ENCODE measurements around the gene KCTD6.

KCTD6 gene

DNA sequence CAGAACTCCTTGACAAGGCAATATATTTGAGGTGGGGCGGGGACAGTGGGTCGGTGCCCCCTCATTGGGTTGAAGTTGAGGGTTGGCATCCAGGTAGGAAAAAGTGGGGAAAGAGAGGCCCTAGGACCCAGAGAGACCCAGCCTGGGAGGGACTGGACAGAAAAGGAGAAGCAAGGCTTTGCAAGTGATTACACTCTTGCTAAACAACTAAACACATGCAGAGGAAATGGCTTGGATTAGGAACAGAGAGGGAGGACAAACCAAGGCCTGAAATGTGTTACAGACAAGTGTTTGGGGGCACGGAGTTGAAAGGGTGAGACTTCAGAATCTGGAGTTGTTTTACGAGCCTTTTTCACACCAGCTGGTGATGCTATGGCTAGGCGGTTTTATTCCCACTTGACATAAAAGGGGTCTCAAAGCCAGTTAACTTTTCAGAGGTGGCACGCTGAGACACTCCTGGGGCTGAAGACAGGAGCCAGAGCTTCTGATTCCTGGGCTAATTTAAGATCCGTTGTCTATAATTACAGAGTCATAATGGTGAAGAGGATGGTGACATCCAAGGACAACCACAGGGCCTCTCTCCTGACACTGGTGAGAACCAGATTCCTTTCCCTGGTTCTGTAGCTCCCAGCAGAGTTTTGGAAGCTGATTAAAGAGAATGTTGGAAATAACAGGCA, 7.7 kb upstream of the KCTD6 start:
- no peak overlapping the region for H3K4me3 ChIP-seq (ENCODE audit: low read length)
- no peak for DNase-seq (ENCODE audit: low read depth, low spot score)

DNA sequence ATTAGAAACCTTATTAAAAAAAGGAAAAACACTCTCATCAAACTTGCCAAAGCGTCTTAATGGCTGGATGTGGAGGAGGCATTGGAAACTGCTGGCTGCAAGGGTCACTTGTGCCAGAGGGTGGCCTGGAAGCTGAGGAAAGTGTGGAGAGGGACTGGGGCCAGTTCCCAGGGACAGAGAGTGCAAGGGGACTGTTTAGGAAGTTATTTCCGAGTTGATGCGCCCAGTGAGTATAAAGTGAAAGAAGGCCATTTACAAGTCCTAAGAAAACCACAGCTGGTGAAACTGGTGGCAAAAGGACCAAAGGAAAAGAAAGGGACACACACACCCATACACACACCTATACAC, 7.2 kb upstream of the KCTD6 start:
- H3K4me3 ChIP-seq (ENCODE audit: low read length): no peak overlapping the region
- no peak for DNase-seq (ENCODE audit: low read depth, low spot score)

DNA sequence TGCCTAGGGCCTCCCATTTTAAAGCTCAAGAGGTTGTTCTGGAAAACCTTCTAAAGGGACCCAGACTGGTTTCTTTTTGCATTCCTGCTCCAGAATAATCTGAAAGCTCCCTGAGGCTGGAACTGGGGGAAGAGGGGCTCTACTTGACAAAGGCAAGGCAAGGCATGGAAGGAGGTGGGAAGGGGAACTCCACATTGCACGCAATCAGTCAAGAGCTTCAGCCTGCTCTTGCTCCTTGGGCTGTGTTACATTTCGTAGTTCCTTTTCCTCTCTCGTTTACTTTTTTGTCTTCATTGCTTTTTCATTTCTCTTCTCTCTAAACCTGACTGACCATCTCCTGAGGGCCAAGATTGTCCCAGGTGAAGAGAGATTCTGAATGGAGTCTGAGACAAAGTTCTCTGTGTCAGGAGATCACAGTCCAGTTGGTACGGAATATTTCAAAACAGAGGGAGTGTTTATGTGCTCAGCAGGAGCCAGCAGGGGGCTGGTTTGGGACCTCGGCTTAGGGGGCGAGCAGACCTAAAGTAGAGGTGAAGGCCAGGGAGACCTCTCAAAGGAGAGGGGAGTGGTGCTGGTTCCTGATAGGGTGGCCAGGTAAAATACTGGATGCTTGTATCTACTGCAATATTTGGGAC, 6.0 kb upstream of the KCTD6 start:
- no peak for DNase-seq (ENCODE audit: low read depth, low spot score)
- H3K4me3 ChIP-seq (ENCODE audit: low read length): no peak overlapping the region

DNA sequence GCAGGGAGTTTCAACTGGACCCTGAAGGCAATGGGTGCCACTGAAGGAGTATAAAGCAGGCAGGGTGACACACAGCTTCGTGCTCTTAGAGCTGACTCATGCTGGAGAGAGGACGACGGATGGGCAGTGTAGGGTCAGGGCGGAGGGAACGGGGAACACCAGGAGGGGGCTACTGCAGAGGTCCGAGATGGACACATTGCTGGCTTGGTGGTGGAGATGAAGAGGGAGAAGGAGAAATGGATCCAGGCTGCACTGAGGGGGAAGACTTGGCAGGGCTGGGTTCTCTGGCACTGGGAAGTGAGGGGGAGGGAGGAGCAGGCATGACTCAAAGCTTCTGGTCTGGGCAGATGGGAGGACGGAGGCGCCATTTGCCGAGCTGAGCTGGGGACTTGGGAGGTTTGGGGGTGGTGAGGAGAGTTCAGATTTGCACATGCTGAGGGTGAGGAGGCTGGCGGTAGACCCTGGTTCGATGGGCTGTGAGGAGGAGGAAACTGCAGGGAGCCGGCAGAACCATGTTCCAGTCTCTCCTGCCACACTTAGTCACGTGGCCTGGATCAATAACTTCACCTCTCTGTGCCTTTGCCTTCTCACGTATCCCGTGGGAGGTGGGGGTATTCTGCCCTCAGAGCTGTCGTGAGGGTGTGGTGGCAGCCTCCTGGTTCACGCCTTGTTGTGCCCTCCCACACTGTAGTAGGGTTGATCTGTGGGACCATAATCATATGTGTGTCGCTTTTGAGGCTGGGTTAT, 4.6 kb upstream of the KCTD6 start:
- no peak for DNase-seq (ENCODE audit: low read depth, low spot score)
- H3K4me3 ChIP-seq (ENCODE audit: low read length): no peak overlapping the region

DNA sequence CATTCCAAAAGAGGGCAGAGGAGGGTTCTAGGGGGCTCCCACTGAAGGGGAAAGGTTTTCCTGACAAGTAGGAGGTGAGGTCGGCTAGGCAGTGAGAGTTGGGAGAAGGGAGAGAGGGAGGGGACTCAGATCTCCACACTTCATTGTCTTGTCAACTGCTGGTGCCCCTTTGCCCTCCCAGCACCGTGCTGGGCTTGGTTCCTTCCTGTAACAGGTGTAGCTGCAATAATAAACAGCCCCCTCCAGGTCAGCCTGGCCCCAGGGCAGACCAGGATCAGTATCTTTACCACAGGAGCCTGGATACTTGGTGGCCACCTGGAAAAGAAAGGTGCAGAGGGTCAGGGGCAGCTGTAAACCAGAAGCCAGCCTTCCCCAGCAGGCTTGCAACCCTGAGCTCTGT, 2.9 kb upstream of the KCTD6 start:
- H3K4me3 ChIP-seq (ENCODE audit: low read length): no peak overlapping the region
- no peak for DNase-seq (ENCODE audit: low read depth, low spot score)

DNA sequence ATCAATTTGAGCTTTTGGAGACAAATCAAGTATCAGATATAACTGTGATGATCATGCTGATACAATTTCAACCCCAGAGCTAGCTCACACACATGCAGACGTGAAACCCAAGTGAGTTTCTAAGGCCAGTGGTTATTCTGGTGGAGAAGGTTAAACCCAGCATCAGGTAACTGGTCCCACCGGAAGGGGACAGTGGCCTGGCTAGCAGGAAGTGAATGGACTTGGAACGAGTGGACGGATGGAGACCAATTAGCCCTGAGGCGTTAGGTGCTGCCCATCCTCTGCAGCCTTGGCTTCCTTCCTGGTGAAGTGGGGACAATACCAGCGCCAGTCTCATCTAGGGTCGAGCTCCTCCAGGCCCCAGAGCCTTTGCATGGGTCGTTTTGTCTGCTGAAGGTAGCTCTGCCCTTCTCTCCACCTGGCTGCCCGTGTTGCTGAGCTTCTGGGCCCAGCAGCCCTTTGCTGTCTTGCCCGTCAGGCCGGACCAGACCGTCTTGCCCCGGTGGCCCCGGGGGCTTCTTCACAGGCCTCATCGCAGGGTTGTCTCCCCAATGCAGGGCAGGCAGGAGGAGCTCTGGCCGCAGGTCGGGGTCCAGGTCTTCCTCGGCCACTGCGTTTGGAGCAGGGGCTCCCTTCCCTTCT, 915 bp upstream of the KCTD6 start:
- no peak for DNase-seq (ENCODE audit: low read depth, low spot score)
- H3K4me3 ChIP-seq (ENCODE audit: low read length): no peak overlapping the region

DNA sequence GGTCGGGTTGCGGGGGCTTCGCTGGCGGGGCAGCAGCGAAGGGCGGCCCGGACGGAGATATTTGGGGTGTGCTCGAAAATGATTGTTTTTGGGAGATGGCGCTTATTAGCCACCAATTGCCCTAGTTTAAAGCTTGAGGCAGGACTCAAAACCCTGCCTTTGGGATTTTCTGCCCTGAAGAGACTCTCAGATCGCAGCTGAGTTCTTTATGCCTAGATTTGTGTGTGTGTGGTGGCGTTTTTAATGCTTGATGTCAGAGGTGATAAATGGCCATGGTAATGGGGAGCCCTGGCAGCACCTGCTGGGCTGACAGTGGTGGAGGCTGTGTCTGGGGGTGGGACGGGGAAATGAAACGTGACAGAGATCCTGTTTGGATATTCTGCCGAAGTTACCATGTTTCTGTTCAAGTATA, 604 bp downstream of the KCTD6 start:
- peak overlapping the region; percentile 69 for H3K4me3 ChIP-seq (ENCODE audit: low read length)
- no peak for DNase-seq (ENCODE audit: low read depth, low spot score)

DNA sequence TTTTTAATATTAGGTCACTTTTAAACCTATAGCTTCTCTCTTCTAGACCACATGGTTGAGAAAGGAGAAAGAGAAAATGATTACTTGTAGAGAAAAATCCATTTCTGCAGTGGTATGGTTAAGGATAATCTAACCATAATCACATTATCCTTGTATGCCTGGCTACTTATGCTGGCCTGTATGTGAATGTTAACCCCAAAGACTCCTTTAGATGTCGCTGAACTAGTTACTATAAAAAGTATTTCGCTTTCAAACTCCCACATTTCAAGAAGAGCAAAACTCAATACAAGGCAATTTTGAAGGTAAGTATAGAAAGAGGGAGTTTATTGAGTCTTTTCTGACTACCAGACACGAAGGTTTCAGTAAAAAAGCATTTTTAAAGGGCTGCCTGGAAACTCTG, 2.2 kb downstream of the KCTD6 start:
- H3K4me3 ChIP-seq (ENCODE audit: low read length): no peak overlapping the region
- DNase-seq (ENCODE audit: low read depth, low spot score): no peak

DNA sequence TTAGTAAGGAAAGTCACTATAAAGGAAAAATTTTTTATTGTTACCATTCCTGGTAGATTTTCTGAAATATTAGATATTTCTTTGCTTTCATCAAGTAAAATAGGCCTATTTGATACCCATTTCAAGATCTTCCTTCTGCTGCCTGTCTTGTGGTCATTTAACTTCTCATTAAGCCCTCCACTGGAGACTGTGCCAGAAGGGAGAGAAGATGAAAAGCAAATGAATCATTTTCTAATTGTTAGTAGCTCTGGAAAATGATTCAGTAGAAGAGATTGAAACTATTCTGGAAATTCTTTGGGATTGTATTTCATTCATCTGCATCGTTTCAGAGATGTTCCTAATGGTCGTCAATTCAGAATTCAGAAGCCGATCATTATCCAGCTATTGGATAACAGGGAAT, 3.2 kb downstream of the KCTD6 start:
- H3K4me3 ChIP-seq (ENCODE audit: low read length): no peak overlapping the region
- no peak for DNase-seq (ENCODE audit: low read depth, low spot score)

DNA sequence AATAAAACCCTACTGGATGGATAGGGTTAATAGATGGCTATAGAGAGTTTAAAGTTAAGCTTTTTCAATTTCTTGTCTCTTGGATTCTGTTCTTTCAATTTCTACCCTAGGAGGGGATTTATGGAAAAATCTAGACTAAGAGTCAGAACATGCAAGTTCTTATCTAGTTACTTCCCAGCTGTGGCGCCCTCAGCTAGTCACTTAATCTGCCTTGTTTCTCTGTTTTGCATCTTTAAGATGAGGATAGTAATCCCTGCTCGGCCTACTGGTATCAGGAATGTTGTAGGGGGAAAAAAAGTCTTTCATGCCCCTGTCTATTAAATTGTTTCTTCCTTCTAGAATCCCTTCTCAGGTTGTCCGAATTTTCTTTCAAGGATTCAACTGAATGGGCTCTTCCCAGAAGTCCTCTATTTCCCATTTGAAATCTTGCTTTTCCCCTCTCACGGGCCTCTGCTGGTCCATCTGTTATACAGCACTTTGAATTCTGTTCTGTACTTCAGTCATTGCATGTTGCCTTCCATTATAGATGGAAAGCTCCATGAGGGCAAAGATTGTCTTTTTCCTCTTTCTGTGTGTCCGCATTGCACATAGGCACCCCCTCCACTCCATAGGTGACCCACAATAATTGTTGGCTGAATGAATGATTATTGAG, 4.4 kb downstream of the KCTD6 start:
- DNase-seq (ENCODE audit: low read depth, low spot score): no peak
- H3K4me3 ChIP-seq (ENCODE audit: low read length): no peak overlapping the region

DNA sequence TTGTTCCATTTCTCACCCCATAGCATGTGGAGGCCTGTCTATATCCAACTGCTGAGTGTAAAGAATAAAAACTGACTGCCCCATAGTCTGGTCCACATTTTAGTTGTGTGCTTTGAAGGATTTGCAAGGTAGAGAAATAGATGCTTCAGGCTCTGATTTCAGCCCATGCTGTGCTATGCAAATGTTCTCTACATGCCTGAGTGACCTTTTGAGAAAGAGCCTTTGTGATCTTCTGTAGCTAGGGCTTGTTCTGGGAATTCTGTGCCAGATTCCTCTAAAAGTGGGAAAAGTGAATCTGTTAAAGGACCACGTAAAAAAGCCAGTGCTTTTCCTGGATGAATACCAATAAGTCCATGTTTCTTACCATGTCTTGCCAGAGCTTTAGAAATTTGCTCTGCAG, 5.2 kb downstream of the KCTD6 start:
- no peak for DNase-seq (ENCODE audit: low read depth, low spot score)

DNA sequence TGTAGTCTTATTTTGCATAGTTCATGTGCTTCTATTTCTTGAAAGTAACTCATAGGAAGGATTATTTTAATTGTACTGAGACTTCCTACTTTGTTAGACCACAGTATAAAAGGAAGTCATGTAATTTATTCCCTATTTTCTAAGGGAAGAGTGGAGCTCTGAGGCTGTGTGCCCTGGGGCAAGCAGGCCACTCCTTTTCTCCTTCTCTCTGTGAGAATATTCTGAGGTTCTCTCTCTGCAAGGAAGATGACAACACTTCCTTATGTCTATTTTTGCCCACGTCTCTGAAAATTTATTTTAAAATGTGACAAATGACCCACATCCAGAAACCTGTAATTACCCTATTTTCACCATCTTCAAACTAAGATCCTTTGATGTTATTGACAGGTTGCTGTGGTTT, 11.0 kb downstream of the KCTD6 start:
- no peak for DNase-seq (ENCODE audit: low read depth, low spot score)

More for the DNA sequence above, 5.2 kb downstream of the KCTD6 start:
- H3K4me3 ChIP-seq (ENCODE audit: low read length): no peak overlapping the region

DNA sequence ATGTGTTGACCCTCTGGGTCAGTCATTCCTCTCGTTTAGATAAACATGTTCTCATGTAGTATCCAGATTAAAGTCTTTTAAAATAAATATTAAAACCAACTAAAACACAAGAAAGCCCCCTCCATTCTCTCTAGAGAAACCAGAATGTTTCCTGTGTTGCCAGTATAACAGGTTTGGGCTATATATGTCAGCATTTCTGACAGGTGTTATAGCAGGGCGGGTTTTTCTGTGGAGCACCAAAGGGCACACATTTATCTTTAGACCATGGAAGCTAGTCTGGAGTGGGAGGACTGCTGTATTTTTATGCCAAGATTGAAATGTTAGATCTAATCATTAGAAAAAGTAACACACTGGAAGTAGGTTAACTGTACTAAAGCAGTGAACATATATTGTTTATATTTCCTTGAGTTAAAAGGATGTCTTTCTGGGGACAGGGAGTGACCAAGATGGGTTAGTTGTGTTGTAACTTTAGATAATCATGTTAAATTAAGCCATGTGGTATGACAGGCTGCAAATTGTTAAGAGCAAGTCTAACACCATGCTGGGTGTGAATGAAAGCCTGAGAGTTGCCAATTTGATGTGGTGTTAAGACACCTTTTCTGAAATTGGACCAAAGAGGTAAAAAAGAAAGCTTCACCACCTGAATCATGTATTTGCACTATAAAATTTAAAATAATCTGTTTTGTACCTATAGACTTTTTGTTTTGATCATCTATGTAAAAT, 15.6 kb downstream of the KCTD6 start:
- H3K4me3 ChIP-seq (ENCODE audit: low read length): no peak overlapping the region
- DNase-seq (ENCODE audit: low read depth, low spot score): no peak

More for the DNA sequence above, 11.0 kb downstream of the KCTD6 start:
- no peak overlapping the region for H3K4me3 ChIP-seq (ENCODE audit: low read length)

DNA sequence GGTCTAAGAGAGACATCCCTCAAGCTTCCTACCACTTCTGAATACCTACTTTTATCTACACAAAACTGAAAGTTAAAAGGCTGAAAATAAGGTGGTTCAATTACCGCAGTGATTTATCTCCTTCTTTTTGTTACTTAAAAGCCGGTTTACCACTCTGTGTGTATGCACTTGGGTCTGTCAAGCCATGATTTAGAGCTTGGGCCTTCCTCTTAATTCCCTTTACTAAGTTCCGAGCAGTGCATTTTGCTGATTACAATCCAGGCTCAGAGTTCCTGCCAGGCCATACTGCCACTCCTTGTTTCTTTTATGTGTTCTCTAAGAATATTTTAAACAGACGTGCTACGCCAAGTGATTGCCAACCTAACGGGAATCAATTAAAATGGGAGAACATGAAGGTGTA, 16.5 kb downstream of the KCTD6 start:
- no peak overlapping the region for H3K4me3 ChIP-seq (ENCODE audit: low read length)
- no peak for DNase-seq (ENCODE audit: low read depth, low spot score)

DNA sequence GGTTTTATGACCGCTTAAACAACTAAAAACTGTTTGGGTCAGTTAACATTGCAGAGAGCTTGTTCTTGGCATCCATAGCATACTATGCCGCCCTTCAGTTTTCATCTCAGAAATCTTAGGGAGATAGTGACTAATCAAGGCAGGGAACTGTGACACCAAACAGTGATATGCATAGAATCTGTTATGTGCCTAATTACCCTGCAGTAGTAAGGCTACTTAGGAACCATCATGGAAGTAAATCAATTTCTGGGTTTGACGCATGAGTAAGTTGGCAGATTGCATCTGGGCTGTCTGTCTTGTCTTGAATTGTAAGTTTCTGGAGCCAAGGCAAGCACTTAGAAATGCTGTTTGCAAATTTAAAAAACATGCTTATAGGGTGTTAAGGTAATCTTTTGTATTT, 22.5 kb downstream of the KCTD6 start:
- H3K4me3 ChIP-seq (ENCODE audit: low read length): no peak overlapping the region

DNA sequence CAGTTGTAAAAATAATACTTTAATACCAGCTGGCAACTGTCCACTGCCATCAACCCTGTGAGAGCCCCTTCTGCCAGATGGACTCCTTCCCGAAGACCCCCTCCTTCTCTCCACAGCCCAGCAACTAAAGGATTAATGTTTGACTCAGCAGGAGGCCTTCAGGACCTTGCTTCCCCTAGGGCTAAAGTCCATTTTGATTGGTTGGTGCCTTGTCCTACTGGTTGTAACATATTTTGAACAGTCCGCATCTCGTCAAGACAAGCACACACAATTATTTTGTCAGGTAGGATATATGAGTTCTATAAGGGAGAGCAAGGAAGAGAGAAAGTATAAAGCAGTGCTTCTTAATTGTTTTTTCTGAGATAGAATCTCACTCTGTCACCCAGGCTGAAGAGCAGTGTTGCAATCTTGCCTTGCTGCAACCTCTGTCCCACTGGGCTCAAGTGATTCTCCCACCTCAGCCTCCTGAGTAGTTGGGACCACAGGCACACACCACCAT, 26.4 kb downstream of the KCTD6 start:
- DNase-seq (ENCODE audit: low read depth, low spot score): no peak
- no peak overlapping the region for H3K4me3 ChIP-seq (ENCODE audit: low read length)

More for the DNA sequence above, 22.5 kb downstream of the KCTD6 start:
- DNase-seq (ENCODE audit: low read depth, low spot score): no peak

DNA sequence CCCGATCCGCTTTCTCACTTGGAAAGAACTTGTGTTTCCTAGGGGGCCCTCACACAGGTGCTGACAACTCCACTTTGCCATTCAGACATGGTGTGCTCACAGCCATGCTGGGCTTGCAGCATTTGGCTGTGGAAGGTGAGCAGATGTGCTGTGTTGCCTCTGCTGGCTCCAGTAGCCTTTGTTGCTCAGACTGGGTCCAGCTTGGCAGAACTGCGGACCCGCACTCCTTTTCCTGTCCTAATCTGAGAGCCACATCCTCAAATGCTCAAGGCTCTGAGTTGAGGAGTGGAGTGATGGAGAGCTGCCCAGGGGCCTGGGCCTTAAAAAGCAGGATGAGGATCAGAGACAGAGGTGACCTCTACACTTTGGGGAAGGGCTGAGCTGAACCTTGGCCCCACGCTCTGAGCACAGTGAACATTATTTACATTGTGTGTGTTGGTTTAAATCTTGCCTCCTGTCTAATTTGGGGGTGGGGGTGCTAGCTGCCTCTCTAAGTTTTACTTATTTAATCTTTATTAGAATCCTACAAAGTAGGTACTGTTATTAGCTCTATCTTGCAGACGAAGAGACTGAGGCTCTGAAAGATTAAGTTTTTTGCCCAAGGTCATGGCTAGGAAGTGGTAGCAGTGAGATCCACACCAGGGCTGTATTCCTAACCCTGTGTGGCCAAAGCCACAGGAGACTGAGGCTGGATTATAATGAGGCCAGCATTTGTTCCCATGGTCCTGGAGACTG, 27.9 kb downstream of the KCTD6 start:
- no peak for DNase-seq (ENCODE audit: low read depth, low spot score)
- no peak overlapping the region for H3K4me3 ChIP-seq (ENCODE audit: low read length)

Data from Jurkat, Clone E6-1 (cell line).